GM18511 (cell line): Measurements from ENCODE around the gene SLC6A18.

Experiments
- ATAC-seq: cut with Tn5 transposase; IDR thresholded peaks from one replicate; pipeline ENCODE4 v1.9.1; 2021; ENCODE audit warnings: mild to moderate bottlenecking, moderate library complexity; ENCODE audit not compliant: unreplicated experiment

Gene SLC6A18

GRCh38 chr5:1225081-1225480 lies at the start of gene SLC6A18:
Gene SLC6A18 (plus strand): TSS chr5:1225381. CDS start chr5:1225478, 97 bp downstream.
- no peak for ATAC-seq

GRCh38 chr5:1175801-1176472 lies 49.2 kb upstream of the SLC6A18 start:
- no peak for ATAC-seq

GRCh38 chr5:1176473-1177391 lies 48.4 kb upstream of the SLC6A18 start:
- ATAC-seq, result no peak

GRCh38 chr5:1177826-1178528 lies 47.2 kb upstream of the SLC6A18 start:
- no peak for ATAC-seq

GRCh38 chr5:1178529-1179382 lies 46.4 kb upstream of the SLC6A18 start:
- no peak for ATAC-seq

GRCh38 chr5:1179383-1179715 lies 45.8 kb upstream of the SLC6A18 start:
- no peak for ATAC-seq

- ATAC-seq, result no peak
Measured at GRCh38 chr5:1180096-1180495, 45.1 kb upstream of the SLC6A18 start.

- no peak for ATAC-seq
Measured at GRCh38 chr5:1180841-1181271, 44.3 kb upstream of the SLC6A18 start.

- no peak for ATAC-seq
Measured at GRCh38 chr5:1181451-1182359, 43.5 kb upstream of the SLC6A18 start.

GRCh38 chr5:1182360-1182632 lies 42.9 kb upstream of the SLC6A18 start:
- ATAC-seq, result no peak

GRCh38 chr5:1182633-1183423 lies 42.4 kb upstream of the SLC6A18 start:
- ATAC-seq, result no peak

- ATAC-seq, result no peak
Measured at GRCh38 chr5:1183424-1184162, 41.6 kb upstream of the SLC6A18 start.

- ATAC-seq, result no peak
Measured at GRCh38 chr5:1184163-1184470, 41.1 kb upstream of the SLC6A18 start.

- ATAC-seq, result no peak
Measured at GRCh38 chr5:1184481-1184880, 40.7 kb upstream of the SLC6A18 start.

- ATAC-seq, result no peak
Measured at GRCh38 chr5:1185038-1185627, 40.0 kb upstream of the SLC6A18 start.

GRCh38 chr5:1185629-1186350 lies 39.4 kb upstream of the SLC6A18 start:
- no peak for ATAC-seq
